MM.1S (cell line): Measurements from ENCODE around the gene CD6.

ENCODE experiments used
- EZH2 ChIP-seq: fragments of 300-600 bp; sonication (generic); optimal IDR thresholded peaks from 2 replicates; pipeline ENCODE3; 2017; ENCODE audit warnings: low read depth, mild to moderate bottlenecking, antibody characterized with exemption, low read length, mixed read lengths
- TF ChIP-seq, protein P1 (sequence below): fragments of 300-600 bp; sonication (generic); IDR thresholded peaks from 2 replicates; pipeline ENCODE4 v1.5.1; 2016; ENCODE audit warnings: antibody characterized with exemption, low read length, mixed read lengths

DNA sequence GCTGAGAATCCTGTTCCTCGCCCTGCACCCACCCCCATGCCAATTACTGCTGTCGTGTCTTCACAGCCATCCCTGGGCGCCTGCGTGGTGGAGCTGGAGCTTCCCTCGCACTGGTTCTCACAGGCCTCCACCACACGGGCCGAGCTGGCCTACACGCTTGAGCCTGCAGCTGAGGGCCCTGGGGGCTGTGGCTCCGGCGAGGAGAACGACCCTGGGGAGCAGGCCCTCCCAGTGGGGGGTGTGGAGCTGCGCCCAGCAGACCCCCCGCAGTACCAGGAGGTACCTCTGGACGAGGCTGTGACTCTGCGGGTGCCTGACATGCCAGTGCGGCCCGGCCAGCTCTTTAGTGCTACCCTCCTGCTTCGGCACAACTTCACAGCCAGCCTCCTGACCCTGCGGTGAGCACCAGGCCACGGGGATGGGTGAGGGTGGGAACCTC, 42.9 kb upstream of the CD6 start:
- TF ChIP-seq, protein P1, sequence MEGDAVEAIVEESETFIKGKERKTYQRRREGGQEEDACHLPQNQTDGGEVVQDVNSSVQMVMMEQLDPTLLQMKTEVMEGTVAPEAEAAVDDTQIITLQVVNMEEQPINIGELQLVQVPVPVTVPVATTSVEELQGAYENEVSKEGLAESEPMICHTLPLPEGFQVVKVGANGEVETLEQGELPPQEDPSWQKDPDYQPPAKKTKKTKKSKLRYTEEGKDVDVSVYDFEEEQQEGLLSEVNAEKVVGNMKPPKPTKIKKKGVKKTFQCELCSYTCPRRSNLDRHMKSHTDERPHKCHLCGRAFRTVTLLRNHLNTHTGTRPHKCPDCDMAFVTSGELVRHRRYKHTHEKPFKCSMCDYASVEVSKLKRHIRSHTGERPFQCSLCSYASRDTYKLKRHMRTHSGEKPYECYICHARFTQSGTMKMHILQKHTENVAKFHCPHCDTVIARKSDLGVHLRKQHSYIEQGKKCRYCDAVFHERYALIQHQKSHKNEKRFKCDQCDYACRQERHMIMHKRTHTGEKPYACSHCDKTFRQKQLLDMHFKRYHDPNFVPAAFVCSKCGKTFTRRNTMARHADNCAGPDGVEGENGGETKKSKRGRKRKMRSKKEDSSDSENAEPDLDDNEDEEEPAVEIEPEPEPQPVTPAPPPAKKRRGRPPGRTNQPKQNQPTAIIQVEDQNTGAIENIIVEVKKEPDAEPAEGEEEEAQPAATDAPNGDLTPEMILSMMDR: no peak
- no peak for TF ChIP-seq EZH2
